A549 (cell line): Measurements from ENCODE around the gene SLC16A1. TPM values are rescaled to one million over a fixed set of nuclear protein-coding genes. Genes with fewer than 3 reads are reported as not detected.

ENCODE experiments used
- ATAC-seq, 2 experiments: fragments of 200-7000 bp in 1 of 2; fragments of >200 bp in 1 of 2; cut with Nextera tagmentation in 1 of 2; cut with Tn5 transposase in 1 of 2; 3 replicates each; pipeline versions ENCODE4 v1.8.0 to v1.9.1; 2018 to 2020; ENCODE audit warnings: mild to moderate bottlenecking in 1 of 2, moderate library complexity in 1 of 2
- CTCF ChIA-PET: fragments of 300-600 bp; sonication (Branson Sonifier 250); formaldehyde crosslinking; extraction: SDS; loops from one replicate; lab custom pipeline; 2021; ENCODE audit warnings: antibody characterized with exemption, inconsistent platforms; lab: Yijun Ruan, JAX
- POLR2A ChIA-PET: fragments of 350-600 bp; formaldehyde crosslinking; extraction: SDS; loops from one replicate; lab custom pipeline; 2021; ENCODE audit warnings: antibody characterized with exemption, inconsistent platforms; lab: Yijun Ruan, JAX
- DNase-seq, 2 experiments: peaks; one replicate each; pipeline versions ENCODE4 v3.0.0 to v3.0.0-alpha.2; 2011 to 2016; ENCODE audit warnings: low read depth in 1 of 2, low spot score in 1 of 2
- FAIRE-seq: peaks from 2 replicates; lab custom pipeline; 2011; peaks lifted over from hg19 to GRCh38; lab: Jason Lieb, UNC
- H3K27ac ChIP-seq, 2 experiments: fragments of >200 bp; sonication (Bioruptor Twin); formaldehyde crosslinking; 3 replicates each; pipeline ENCODE4 v1.5.1; 2016 to 2017
- H3K4me1 ChIP-seq: fragments of >200 bp; sonication (Bioruptor Twin); formaldehyde crosslinking; 3 replicates; pipeline ENCODE4 v1.6.1; 2016
- H3K4me2 ChIP-seq: fragments of >200 bp; sonication (Bioruptor Twin); formaldehyde crosslinking; 3 replicates; pipeline ENCODE4 v1.6.1; 2016
- H3K4me3 ChIP-seq: fragments of >200 bp; sonication (Bioruptor Twin); formaldehyde crosslinking; 3 replicates; pipeline ENCODE4 v1.5.1; 2016
- H3K9me3 ChIP-seq: fragments of >200 bp; sonication (Bioruptor Twin); formaldehyde crosslinking; 3 replicates; pipeline ENCODE4 v1.6.1; 2016
- CBX2 ChIP-seq: fragments of 200-600 bp; sonication (generic); IDR thresholded peaks from 2 replicates; pipeline ENCODE4 v1.6.1; 2016; ENCODE audit warnings: low read depth, mild to moderate bottlenecking, borderline replicate concordance
- CEBPB ChIP-seq, 2 experiments: fragments of >200 bp in 1 of 2; sonication (Bioruptor Twin) in 1 of 2; formaldehyde crosslinking in 1 of 2; IDR thresholded peaks; 2 replicates each; pipeline ENCODE4 v1.6.1; 2012 to 2016
- CHD4 ChIP-seq: fragments of 200-600 bp; sonication (generic); IDR thresholded peaks from 2 replicates; pipeline ENCODE4 v1.6.1; 2016; ENCODE audit warnings: antibody characterized with exemption, mild to moderate bottlenecking, borderline replicate concordance
- EHMT2 ChIP-seq: fragments of 200-600 bp; sonication (generic); IDR thresholded peaks from 2 replicates; pipeline ENCODE4 v1.6.1; 2016; ENCODE audit warnings: antibody characterized with exemption, low read depth, mild to moderate bottlenecking, moderate library complexity
- EP300 ChIP-seq, 2 experiments: fragments of >200 bp; sonication (Bioruptor Twin); formaldehyde crosslinking; IDR thresholded peaks; 2 replicates in 1 of 2; 3 replicates in 1 of 2; pipeline ENCODE4 v1.6.1; 2016 to 2017
- FOSB ChIP-seq: fragments of 250-450 bp; sonication (Bioruptor Pico); IDR thresholded peaks from 2 replicates; pipeline ENCODE4 v1.5.0; 2020; ENCODE audit warnings: mild to moderate bottlenecking, moderate library complexity
- FOSL2 ChIP-seq, 2 experiments: fragments of 450-650 bp in 1 of 2; fragments of >200 bp in 1 of 2; sonication (Bioruptor Twin) in 1 of 2; formaldehyde crosslinking; IDR thresholded peaks; 2 replicates each; pipeline versions ENCODE4 v1.5.0 to v1.6.1; 2016 to 2020; ENCODE audit warnings: mild to moderate bottlenecking in 1 of 2, moderate library complexity in 1 of 2
- GATA3 ChIP-seq: IDR thresholded peaks from 2 replicates; pipeline ENCODE4 v1.6.1; 2012; ENCODE audit warnings: borderline replicate concordance
- HOXB13 ChIP-seq: fragments of 250-450 bp; sonication (Bioruptor Pico); IDR thresholded peaks from 2 replicates; pipeline ENCODE4 v1.5.0; 2020; ENCODE audit warnings: low read depth, mild to moderate bottlenecking, moderate library complexity
- JUNB ChIP-seq: fragments of >200 bp; sonication (Bioruptor Twin); formaldehyde crosslinking; IDR thresholded peaks from 2 replicates; pipeline ENCODE4 v1.6.1; 2016
- KDM5A ChIP-seq: fragments of 200-600 bp; sonication (generic); IDR thresholded peaks from 2 replicates; pipeline ENCODE4 v1.6.1; 2016; ENCODE audit warnings: antibody characterized with exemption, mild to moderate bottlenecking
- MAFK ChIP-seq: fragments of 450-650 bp; IDR thresholded peaks from 2 replicates; pipeline ENCODE4 v1.6.1; 2014; ENCODE audit not compliant: partially characterized antibody
- PHF8 ChIP-seq: fragments of 200-600 bp; sonication (generic); IDR thresholded peaks from 2 replicates; pipeline ENCODE4 v1.6.1; 2016; ENCODE audit warnings: low read depth, mild to moderate bottlenecking, antibody characterized with exemption, moderate library complexity, borderline replicate concordance
- POLR2A ChIP-seq: IDR thresholded peaks from 2 replicates; pipeline ENCODE4 v1.6.1; 2012; ENCODE audit warnings: mild to moderate bottlenecking, low read length
- POLR2AphosphoS2 ChIP-seq: conservative IDR thresholded peaks from 2 replicates; pipeline ENCODE4 v1.6.1; 2012; ENCODE audit warnings: low read length, improper control_type of control experiment, inconsistent platforms
- RCOR1 ChIP-seq: fragments of 150-350 bp; IDR thresholded peaks from 2 replicates; pipeline ENCODE4 v1.6.1; 2014; ENCODE audit warnings: antibody characterized with exemption, low read length, low read depth
- SMC3 ChIP-seq: fragments of >200 bp; sonication (Bioruptor Twin); formaldehyde crosslinking; IDR thresholded peaks from 3 replicates; pipeline ENCODE4 v1.6.1; 2018; ENCODE audit warnings: inconsistent platforms
- TP53 ChIP-seq: fragments of 250-450 bp; sonication (Bioruptor Pico); IDR thresholded peaks from 2 replicates; pipeline ENCODE4 v1.5.0; 2021; ENCODE audit warnings: mild to moderate bottlenecking, moderate library complexity
- ZC3H11A ChIP-seq: fragments of 450-650 bp; IDR thresholded peaks from 2 replicates; pipeline ENCODE4 v1.6.1; 2014; ENCODE audit warnings: antibody characterized with exemption, mild to moderate bottlenecking
- ZFP36 ChIP-seq: fragments of 450-650 bp; IDR thresholded peaks from 2 replicates; pipeline ENCODE4 v1.6.1; 2014; ENCODE audit warnings: borderline replicate concordance; ENCODE audit not compliant: partially characterized antibody
- ZNF302 ChIP-seq: fragments of 250-450 bp; sonication (Bioruptor Pico); IDR thresholded peaks from 2 replicates; pipeline ENCODE4 v1.9.0; 2021; ENCODE audit warnings: inconsistent platforms, mild to moderate bottlenecking, moderate library complexity
- WGBS: methylation state at CpG from one replicate; pipeline ENCODE4 v1.1.6; 2017; ENCODE audit errors: missing lambda C conversion rate; 5-methylcytosine and 5-hydroxymethylcytosine counted together
- polyA plus RNA-seq, 4 experiments: library from polyadenylated mRNA; depleted of rRNA in 3 of 4; stranded (reverse); fragments of >200 nt; fragmentation: RNase III in 1 of 4; extraction: RNeasy Plus Mini Kit Qiagen cat#74134 plus additional on column Dnase treatment in 1 of 4; gene quantifications; 2 replicates in 3 of 4; 3 replicates in 1 of 4; pipeline ENCODE4 v1.2.3, GENCODE V29; 2011 to 2017
- TF ChIP-seq, protein P1 (sequence below): fragments of >200 bp; sonication (Bioruptor Twin); formaldehyde crosslinking; IDR thresholded peaks from 2 replicates; pipeline ENCODE4 v1.6.1; 2016
- TF ChIP-seq, protein P2 (sequence below): fragments of 450-650 bp; IDR thresholded peaks from 2 replicates; pipeline ENCODE4 v1.6.1; 2014; ENCODE audit warnings: antibody characterized with exemption
- TF ChIP-seq, protein P3 (sequence below): fragments of 150-350 bp; IDR thresholded peaks from 2 replicates; pipeline ENCODE4 v1.6.1; 2014; ENCODE audit warnings: low read depth, mild to moderate bottlenecking, low read length
- TF ChIP-seq, protein P4 (sequence below): IDR thresholded peaks from 2 replicates; pipeline ENCODE4 v1.6.1; 2012

The SLC16A1 gene
- polyA plus RNA-seq, 2 of the 4 experiments (the other 2 are of a cell fraction): 42.7 to 70.2 TPM

DNA sequence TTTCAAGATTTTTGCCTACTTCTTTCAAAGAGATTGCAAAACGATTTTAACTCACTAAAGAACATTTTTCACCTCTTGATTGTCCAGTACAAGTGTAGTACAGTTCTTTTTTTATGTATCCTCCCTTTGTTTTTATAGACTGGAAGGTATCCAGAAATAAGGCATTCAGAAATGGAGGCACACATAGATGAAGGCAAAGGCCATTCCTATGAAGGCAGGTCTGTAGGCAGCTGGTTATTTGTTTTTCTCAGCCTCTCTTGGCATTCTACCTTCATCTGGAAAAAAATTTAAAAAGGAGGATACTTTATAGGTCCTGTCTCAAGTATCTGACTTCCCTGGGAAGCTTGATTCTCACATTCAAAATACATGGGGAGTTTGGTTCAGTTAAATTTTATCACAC, 18.6 kb upstream of the SLC16A1 start:
- no peak overlapping the region for H3K4me2 ChIP-seq
- DNase-seq (no peak), FAIRE-seq (no peak)
- CTCF ChIA-PET: interaction anchor here (0.7 kb wide), 1 partner anchor 166 kb away, joined by 3 read pairs; no protein-coding TSS in a partner anchor
- no peak for TF ChIP-seq POLR2AphosphoS2
- no peak for TF ChIP-seq POLR2A
- no peak for TF ChIP-seq JUNB
- TF ChIP-seq, protein P1, sequence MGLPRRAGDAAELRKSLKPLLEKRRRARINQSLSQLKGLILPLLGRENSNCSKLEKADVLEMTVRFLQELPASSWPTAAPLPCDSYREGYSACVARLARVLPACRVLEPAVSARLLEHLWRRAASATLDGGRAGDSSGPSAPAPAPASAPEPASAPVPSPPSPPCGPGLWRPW: no peak
- TF ChIP-seq CHD4: no peak
- no peak for TF ChIP-seq ZNF302 (CRISPR knock-in tag)
- no peak for TF ChIP-seq PHF8
- TF ChIP-seq MAFK: no peak
- no peak for TF ChIP-seq FOSB
- no peak for TF ChIP-seq HOXB13 (CRISPR knock-in tag)
- TF ChIP-seq ZFP36: no peak
- TF ChIP-seq, protein P2, sequence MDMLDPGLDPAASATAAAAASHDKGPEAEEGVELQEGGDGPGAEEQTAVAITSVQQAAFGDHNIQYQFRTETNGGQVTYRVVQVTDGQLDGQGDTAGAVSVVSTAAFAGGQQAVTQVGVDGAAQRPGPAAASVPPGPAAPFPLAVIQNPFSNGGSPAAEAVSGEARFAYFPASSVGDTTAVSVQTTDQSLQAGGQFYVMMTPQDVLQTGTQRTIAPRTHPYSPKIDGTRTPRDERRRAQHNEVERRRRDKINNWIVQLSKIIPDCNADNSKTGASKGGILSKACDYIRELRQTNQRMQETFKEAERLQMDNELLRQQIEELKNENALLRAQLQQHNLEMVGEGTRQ: no peak
- TF ChIP-seq, all 56 proteins: peak for 0
- Histone ChIP-seq H3K27ac (no peak overlapping the region), H3K9me3 (no peaks in the 10 kb centered on the region), H3K4me3 (no peak overlapping the region), H3K4me1 (no peaks in the 10 kb centered on the region)
- WGBS: 64% methylated on average over 1 of the region's 1 CpG
- no peak for ATAC-seq
- POLR2A ChIA-PET: no interaction called here

DNA sequence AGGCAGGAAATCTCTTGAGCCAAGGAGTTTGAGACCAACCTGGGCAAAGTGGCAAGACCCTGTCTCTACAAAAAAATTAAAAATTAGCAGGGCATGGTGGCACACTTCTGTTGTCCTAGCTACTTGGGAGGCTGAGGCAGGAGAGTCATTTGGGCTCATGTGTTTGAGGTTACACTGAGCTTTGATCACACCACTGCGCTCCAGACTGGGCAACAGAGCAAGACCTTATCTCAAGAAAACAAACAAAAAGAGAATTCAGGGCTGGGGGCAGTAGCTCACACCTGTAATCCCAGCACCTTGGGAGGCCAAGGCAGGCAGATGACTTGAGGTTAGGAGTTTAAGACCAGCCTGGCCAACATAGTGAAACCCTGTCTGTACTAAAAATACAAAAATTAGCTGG, 17.8 kb upstream of the SLC16A1 start:
- Histone ChIP-seq H3K27ac (no peak overlapping the region), H3K4me3 (no peak overlapping the region)
- POLR2A ChIA-PET: no interaction called here
- WGBS: 85% methylated on average over 1 of the region's 1 CpG
- no peak for TF ChIP-seq FOSL2 (IDR thresholded peaks at IDR 0.05)
- no peak for TF ChIP-seq FOSL2 (CRISPR knock-in tag; IDR thresholded peaks at IDR 0.05)
- TF ChIP-seq, protein P3, sequence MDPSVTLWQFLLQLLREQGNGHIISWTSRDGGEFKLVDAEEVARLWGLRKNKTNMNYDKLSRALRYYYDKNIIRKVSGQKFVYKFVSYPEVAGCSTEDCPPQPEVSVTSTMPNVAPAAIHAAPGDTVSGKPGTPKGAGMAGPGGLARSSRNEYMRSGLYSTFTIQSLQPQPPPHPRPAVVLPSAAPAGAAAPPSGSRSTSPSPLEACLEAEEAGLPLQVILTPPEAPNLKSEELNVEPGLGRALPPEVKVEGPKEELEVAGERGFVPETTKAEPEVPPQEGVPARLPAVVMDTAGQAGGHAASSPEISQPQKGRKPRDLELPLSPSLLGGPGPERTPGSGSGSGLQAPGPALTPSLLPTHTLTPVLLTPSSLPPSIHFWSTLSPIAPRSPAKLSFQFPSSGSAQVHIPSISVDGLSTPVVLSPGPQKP: no peak
- TF ChIP-seq, all 56 proteins: peak for 0
- CTCF ChIA-PET: no interaction called here
- no peaks in the 10 kb centered on the region for H3K4me1 ChIP-seq
- no peak for FAIRE-seq
- DNase-seq: no peak
- no peak for ATAC-seq
- H3K4me2 ChIP-seq: no peak overlapping the region
- H3K9me3 ChIP-seq: no peaks in the 10 kb centered on the region

DNA sequence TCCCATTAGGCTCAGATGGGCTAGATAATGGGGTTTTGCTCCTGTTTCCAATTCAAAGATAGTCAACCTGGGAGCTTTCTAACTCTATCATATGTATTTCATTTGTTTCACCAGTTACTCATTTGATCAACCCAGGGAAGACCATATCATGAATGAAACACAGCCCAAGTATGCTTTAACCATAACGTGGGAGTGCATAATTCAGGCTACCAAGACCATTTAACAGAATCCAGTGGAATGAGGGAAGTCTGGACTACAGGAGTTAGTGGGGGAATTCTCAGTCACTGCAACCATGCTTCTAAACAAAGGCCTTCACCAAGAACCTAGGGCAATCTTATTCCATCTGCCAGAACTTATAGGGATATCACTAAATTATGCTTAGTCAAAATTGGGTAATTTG, 15.0 kb upstream of the SLC16A1 start:
- no peaks in the 10 kb centered on the region for H3K4me1 ChIP-seq
- CTCF ChIA-PET: interaction anchor here (1.2 kb wide), 1 partner anchor 71 kb away, joined by 4 read pairs; no protein-coding TSS in a partner anchor
- H3K4me3 ChIP-seq: no peak overlapping the region
- DNase-seq: no peak
- POLR2A ChIA-PET: no interaction called here
- H3K27ac ChIP-seq: no peak overlapping the region
- H3K4me2 ChIP-seq: no peak overlapping the region
- H3K9me3 ChIP-seq: no peaks in the 10 kb centered on the region
- 69% methylated on average over 1 of the region's 1 CpG for WGBS
- TF ChIP-seq, protein P3: no peak
- TF ChIP-seq SMC3 (no peak), MAFK (no peak), CBX2 (no peak), KDM5A (no peak), GATA3 (no peak), ZC3H11A (no peak), RCOR1 (no peak), EP300 (IDR thresholded peaks at IDR 0.05) (no peak), CEBPB (IDR thresholded peaks at IDR 0.05) (no peak), FOSB (no peak), EHMT2 (no peak), TP53 (CRISPR knock-in tag) (no peak)
- TF ChIP-seq, protein P4, sequence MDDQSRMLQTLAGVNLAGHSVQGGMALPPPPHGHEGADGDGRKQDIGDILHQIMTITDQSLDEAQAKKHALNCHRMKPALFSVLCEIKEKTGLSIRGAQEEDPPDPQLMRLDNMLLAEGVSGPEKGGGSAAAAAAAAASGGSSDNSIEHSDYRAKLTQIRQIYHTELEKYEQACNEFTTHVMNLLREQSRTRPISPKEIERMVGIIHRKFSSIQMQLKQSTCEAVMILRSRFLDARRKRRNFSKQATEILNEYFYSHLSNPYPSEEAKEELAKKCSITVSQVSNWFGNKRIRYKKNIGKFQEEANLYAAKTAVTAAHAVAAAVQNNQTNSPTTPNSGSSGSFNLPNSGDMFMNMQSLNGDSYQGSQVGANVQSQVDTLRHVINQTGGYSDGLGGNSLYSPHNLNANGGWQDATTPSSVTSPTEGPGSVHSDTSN: no peak
- TF ChIP-seq, protein P1: no peak
- ATAC-seq: no peak
- FAIRE-seq: no peak
